GM18511 (cell line): ENCODE data around the gene NABP1.

Experiments used
- ATAC-seq: cut with Tn5 transposase; IDR thresholded peaks from one replicate; pipeline ENCODE4 v1.9.1; 2021; ENCODE audit warnings: mild to moderate bottlenecking, moderate library complexity; ENCODE audit not compliant: unreplicated experiment

NABP1 gene

DNA sequence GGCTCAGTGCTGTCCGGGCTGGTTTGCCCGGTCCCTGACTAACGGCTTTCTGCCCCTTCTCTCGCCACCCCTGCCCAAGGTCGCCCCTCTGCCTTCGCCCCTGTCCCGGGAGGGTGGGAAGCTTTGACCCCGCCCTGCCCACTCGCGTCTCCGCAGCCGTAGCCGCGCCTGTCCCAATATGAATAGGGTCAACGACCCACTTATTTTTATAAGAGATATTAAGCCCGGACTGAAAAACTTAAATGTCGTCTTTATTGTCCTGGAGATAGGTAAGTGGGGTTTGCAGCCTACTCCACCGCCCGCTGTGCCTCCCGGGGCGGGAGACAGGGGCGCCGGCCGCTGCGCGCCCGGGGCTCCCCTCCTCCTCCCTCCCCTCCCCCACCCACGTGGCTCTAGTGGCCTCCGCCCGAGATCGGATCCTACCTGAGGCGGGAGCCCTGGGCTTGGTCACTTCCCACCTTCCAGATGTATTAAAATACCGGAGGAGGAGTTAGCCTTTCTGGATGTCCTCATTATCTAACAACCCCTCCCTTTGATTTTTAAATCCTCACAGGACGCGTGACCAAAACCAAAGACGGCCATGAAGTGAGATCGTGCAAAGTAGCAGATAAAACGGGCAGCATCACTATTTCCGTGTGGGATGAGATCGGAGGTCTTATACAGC is 633 bp downstream of the NABP1 start:
- ATAC-seq: peak; percentile 18

DNA sequence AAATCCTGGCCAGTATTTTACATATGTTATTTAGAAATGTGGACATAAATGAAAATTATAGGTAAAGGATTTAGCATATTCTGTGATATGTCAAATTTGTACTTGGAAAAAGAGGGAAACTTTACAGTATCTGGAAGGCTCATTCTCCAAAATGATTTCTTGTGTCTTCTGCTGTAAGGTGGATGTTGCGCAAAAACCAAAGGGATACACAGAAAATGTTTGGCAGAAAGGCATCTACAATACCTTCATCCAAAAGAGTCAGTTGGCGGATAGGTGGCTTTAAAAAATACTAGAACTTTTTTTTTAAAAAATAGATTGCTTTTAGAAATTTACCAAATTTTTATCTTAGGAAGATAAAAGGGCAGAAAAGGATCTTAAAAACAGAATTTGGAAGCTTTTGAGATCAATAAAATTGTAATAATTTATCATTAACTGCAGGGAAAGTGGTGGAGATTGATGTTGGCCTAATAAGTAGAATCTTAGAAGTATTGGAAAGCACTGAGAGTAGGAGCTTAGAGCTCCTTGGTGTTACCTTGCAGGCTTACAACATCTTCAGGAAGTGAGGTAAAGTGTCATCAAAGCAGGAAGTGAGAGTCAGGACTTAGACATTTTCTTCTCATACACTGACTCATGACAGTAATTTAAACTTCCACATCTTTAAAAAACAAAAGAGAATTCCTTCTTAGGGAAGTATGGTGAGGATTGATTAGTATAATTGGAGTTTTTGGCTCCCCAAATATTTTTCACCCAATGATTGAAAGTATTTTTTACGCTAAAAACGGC is 2.1 kb downstream of the NABP1 start:
- ATAC-seq: peak; percentile 25

DNA sequence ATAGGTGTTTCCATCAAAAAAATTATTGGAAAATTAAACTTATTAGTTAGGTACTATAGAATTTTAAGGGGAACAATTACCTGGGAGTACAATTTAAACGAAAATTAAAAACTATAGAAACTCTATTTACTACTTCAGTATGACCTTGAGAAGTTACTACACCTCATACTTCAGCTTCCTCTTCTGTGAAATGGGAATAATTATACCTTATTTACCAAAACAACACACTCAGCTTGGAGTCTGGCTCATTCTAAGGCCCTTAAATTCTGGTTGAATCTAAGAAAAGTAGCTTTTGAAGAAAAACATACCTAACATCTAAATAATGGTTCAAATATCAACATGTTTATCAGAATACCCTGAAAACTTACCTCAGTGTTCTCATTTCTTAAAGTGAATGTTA is 2.7 kb downstream of the NABP1 start:
- no peak for ATAC-seq

DNA sequence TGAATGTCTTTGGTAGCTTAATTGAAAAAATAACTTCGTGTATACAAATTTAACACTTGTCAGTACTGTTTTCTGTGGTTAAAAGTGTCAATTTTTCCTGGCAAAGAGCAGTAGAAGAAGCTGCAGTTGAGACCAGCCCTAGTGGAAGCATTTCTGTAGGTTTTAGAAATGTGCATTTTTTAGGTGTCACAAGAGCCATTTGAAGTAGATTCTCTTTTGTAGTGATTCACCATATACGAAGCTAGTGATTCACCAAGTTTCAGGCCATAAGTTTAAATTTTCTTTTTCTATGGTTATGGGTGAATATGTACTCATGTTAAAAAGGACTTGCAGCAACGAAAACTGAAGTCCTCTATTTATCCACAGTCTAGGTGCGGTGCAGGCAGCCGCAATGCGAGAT is 4.2 kb downstream of the NABP1 start:
- ATAC-seq: no peak

DNA sequence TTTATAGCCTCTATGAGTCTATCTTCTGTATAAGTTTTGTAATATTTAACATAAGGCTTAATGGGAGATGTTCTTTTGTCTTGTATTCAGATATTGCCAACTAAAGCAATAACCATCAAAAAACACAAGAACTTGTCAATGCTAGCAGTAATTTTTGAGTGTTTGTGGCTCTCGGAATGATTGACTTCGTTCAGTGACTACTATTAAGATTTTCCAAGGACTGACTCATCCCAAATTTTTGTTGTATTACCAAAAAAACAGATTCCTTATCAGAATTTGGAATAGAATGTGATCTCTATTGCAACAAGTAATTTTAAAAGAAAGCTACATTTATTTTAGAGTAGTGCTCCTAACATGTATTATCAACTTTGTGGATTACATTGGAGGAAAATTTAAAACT is 8.1 kb downstream of the NABP1 start:
- no peak for ATAC-seq

DNA sequence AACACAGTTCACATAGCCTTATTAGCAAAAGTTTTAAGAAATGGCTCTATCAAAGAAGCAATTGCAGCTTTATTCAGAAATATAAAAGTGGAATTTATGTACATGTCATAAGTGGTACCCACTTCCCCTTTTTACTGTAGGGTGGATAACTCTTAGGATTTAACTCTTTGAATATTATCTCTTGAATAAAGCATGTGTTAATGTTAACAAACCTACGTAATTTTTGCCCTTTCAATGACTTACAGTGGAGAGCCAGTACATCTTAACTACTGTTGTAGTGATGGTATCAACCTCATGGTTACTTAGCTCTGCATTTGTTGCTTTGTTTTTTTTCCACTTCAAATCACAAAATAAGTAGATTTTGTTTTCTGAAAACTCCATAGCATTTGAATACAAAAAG is 8.8 kb downstream of the NABP1 start:
- ATAC-seq: no peak

DNA sequence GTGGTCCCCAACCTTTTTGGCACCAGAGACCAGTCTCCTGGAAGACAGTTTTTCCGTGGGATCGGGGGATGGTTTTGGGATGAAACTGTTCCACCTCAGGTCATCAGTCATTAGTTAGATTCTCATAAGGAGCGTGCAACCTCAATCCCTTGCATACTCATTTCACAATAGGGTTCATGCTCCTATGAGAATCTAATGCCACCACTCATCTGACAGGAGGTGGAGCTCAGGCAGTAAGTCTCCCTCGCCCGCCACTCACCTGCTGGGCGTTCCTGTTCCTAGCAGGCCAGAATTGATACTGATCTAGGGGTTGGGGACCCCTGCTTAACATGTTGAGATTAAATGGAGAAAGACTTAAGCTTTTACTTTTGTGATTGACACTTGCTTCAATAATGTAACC is 9.9 kb downstream of the NABP1 start:
- no peak for ATAC-seq

DNA sequence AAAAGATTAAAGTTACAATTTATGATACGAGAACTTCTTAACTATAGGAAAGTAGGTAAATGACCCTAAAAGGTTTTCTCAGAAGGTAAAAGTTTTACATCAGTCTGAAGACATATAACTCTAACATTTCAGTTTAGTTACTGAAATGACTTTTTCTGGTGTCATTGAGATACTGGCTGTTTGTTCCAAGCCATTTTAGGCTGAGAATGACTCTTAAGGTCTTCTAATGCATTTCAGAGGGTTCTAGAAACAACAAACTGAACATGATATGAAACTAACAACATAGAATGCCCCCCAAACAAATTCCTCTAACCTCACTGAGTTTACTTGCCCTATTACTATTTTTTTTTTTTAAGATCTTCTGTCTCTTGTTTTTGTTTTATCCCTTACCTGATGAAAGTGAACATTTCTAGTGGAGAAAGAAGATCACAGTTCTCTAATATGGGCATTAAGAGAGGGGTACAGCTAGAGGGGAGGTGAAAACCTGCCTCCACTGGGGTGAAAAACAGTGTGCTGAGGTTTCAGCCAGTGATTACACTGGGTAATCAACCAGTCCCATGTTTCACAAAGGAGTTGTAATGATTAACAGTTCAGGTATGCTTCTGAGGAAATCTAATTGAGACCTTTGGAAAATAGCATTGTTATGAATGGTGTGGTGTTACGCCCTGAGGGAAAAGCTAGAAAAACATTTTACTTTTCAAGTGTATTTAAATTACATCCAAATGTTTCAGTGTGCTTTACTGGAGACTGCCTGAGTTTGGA is 11.2 kb downstream of the NABP1 start:
- no peak for ATAC-seq

DNA sequence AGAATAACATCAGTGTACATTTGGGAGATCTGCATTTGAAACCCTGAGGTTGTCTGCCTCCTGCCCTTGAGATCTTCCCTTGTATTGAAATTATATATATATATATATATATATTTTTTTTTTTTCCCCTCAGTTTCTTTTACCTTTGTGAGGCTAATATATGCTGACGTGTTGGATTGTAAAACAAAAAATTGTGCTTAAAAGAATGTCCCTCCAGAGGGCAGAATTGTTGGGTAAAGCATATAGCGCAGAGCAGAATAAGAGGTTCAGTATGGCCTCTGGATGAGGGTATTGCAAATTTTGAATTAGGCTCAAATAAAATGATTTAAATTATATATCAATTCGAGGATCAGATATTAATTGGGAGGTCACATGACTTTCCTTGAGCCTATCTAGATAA is 12.4 kb downstream of the NABP1 start:
- no peak for ATAC-seq

DNA sequence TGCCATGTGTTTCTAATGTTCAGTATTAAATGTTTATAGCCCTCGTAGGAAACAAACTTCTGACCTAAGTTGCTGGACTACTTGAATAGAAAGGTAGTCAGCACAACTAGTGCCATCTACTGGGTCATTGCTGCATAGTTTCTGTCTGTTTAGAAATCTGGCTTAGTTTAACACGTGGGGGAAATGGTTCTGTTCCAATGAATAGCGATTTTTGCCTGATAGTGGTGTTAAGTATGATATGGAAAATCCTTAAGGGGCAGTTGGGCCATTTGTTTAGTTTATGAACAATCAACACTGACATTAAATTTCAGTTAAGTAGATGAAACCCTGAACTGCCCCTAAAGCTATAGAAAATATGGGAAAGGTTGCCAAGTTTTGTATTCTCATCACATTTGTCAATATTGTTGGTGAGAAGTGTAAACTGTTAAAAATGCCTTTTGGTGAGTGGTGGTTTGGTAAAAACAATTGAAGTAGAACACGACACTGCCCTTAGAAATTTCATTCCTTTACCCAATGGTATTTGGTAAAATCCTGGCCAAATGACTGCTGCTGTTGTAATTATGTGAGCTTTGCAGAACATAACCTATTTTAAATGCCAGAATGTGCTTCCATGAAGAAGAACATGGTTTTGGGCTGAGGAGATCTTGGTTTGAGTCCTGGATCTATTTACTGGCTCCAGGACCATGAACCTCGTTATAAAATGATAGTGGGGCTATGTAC is 13.2 kb downstream of the NABP1 start:
- peak; percentile 80 for ATAC-seq

DNA sequence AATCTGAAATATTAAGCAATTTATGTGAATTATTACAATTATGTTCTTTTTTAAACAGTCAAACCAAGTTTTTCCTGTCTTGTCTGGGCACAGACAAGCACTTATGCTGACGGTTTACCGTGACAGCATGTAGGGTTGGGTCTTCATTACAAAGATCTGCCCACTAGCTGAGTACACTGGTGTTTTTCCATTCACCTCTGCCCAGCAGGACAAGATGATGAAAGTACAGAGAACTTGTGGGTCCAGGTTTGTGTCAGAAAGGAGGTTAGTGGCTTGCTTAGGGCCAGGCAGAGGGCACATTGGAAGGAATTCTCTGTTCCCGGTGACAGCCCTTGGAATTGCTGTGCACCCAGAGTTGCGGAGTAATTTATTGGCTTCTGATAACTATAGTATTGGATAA is 14.0 kb downstream of the NABP1 start:
- no peak for ATAC-seq

DNA sequence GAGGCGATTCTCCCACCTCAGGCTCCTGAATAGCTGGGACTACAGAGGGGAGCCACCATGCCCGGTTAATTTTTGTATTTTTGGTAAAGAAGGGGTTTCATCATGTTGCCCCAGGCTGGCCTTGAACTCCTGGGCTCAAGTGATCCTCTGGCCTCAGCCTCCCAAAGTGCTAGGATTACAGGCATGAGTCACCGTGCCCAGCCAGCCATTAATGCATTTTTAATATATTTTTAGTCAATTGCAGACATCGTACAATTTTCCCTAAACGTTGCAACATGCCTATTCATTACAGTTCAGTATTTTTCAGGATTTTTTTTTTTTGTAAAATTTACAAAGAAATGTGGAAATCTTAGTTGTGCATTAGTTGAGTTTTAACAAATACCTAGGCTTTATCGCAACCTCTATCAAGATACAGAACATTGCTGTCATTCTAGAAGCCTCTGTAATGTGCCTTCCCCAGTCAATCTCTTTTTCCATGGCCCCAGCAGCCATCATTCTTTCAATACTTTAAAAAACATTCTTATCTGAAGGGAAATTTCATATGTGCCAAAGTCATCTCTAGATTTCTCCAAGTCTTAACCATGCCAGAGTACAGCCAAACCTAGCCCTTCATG is 14.7 kb downstream of the NABP1 start:
- ATAC-seq: no peak

DNA sequence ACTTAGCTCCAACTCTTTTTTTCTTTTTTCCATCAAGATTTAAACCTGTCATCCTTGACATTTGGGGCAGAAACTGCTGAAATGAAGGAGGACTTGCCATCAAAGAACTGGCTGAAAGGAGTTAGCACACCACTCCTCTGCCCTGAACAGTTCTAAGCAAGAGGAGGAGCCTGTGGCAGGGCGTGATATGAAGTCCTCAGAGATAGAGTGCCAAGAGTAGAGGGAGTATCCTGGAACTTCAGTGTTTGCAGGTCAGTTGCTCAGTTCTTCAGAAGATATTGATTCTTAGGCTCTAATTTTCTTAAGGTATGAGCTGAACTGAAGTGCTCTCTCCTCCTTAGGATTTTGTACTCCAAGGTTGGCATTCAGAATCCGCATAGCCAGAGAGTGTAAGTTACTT is 15.2 kb downstream of the NABP1 start:
- no peak for ATAC-seq

DNA sequence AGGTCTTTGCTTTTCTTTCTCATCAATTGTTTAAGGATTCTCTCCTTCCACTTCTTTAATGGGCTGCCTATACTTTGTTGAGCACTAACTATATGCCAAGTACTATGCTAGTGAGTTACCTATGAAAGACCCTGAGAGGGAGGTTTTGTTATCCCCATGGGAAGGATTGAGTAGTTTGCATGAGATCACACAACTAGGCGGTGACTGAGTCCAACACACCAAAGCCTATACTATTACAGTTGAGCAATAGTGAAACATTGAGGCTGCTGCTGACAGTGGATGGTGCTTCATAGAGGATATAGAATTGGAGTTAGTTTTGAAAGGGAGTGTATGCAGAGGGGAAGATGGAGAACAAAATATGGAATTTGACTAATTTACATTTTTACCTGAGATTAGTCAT is 15.8 kb downstream of the NABP1 start:
- ATAC-seq: peak; percentile 37

DNA sequence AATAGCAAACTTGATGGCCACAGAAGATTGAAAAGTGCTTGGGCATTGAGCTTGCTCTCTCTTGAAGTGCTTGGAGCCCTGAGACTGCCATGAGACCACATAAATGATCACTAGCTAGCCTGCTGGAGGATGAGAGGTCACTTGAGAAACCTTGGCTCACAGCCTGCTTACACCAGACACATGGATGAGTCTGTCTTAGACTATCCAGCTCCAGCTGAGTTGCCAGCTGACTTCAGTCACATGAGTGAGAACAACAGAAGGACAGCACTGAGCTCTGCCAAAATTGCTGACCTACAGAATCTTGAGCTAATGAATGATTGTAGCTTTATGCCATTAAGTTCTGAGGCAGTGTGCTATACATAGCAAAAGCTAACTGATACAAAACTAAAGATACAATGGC is 18.1 kb downstream of the NABP1 start:
- ATAC-seq: no peak

DNA sequence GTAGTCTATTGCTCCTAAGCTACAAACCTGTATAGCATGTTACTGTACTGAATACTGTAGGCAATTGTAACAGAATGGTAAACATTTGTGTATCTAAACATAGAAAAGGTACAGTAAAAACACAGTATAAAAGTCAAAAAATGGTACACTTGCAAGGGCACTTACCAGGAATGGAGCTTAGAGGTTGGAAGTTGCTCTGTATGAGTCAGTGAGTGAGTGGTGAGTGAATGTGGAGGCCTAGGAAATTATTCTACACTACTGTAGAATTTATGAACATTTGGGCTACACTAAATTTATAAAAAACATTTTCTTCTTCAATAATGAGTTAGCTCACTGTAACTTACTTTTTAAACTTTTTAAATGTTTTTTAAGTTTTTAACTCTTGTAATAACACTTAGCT is 19.0 kb downstream of the NABP1 start:
- ATAC-seq: no peak

DNA sequence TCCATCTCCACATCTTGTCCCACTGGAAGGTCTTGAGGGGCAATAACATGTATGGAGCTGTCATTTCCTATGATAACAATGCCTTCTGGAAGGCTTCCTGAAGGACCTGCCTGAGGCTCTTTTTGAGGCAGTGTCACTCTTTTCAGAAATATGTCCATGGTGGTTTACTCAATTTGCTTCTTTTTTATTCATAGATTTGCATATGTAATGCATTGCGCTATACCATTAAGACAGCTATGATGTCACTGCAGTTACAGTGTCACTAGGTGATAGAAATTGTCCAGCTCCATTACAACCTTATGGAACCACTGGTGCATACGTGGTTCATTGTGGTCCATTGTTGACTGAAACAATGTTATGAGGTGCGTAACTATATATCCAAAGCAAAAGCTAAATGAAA is 19.9 kb downstream of the NABP1 start:
- ATAC-seq: no peak

DNA sequence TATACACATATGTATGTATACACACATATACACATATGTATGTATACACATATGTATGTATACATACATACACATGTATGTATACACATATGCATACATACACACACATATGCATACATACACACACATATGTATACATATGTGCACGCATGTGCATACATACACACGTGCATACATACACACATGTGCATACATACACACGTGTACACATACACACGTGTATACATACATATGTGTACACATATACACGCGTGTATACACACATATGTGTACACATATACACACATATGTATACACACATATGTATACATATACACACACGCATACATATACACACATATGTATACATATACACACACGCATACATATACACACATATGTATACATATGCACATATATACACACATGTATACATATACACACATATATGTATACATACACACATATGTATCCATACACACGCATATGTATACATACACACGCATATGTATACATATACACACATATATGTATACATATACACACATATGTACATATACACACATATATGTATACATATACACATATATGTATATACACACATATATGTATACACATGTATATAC is 21.5 kb downstream of the NABP1 start:
- ATAC-seq: no peak

DNA sequence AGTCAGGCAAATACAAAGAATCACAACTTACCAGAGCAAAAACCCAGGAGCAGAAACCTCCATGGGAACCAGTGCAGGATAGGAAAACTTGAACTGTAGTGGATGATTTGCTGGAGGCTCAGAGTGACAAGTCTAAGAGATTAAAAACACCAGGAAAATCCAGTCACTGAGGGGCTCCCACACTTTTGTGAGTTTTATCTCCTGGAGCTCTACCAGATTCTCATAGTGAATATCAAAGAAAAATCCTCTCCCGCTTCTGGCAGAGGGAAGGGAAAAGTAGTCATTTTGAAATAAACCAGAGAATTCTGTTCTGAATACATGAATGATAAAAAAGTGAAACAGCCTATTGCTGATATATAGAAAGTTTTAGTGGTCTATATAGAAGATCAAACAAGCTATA is 23.1 kb downstream of the NABP1 start:
- ATAC-seq: no peak

DNA sequence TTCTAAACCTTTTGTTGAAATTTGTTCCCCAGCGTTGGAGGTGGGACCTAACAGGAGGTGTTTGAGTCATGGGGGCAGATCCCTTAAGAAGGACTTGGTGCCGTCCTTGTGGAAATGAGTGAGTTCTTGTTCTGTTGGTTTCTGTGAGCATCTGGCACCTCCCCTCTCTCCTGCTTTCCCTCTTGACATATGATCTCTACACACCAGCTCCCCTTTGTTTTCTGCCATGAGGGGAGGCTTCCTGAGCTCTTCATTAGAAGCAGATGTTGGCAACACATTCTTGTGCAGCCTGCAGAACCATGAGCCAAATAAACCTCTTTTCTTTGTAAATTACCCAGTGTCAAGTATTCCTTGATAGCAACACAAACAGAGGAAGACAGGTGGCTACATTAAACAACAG is 23.8 kb downstream of the NABP1 start:
- no peak for ATAC-seq
